DND-41 (cell line): ENCODE measurements around the gene CPHXL.

Source experiments
- ATAC-seq: fragments of 200-7000 bp; cut with Tn5 transposase; 3 replicates; pipeline ENCODE4 v1.9.1; 2021; ENCODE audit warnings: low read depth; ENCODE audit not compliant: insufficient read depth
- DNase-seq: peaks from one replicate; pipeline ENCODE4 v3.0.0-alpha.2; 2020
- H2AFZ ChIP-seq: 2 replicates; pipeline ENCODE4 v1.6.0; 2012; ENCODE audit warnings: low read depth, low read length
- H3K27ac ChIP-seq: 2 replicates; pipeline ENCODE4 v1.5.1; 2012; ENCODE audit warnings: low read length, inconsistent platforms
- H3K27me3 ChIP-seq: fragments of 200-600 bp; sonication (generic); 2 replicates; pipeline ENCODE4 v1.6.0; 2012; ENCODE audit warnings: low read length, mild to moderate bottlenecking, inconsistent platforms; ENCODE audit not compliant: insufficient read depth, poor library complexity
- H3K36me3 ChIP-seq: 2 replicates; pipeline ENCODE4 v1.5.1; 2012; ENCODE audit warnings: low read length, inconsistent platforms; ENCODE audit not compliant: insufficient read depth
- H3K4me1 ChIP-seq: 2 replicates; pipeline ENCODE4 v1.5.1; 2012; ENCODE audit warnings: mild to moderate bottlenecking, low read length; ENCODE audit not compliant: insufficient read depth
- H3K4me2 ChIP-seq: 2 replicates; pipeline ENCODE4 v1.6.0; 2012; ENCODE audit warnings: mild to moderate bottlenecking, moderate library complexity, low read length, inconsistent platforms; ENCODE audit not compliant: insufficient read depth
- H3K4me3 ChIP-seq, 2 experiments: fragments of 200-600 bp in 1 of 2; shearing (Covaris generic) in 1 of 2; 2 replicates each; pipeline ENCODE4 v1.5.1; 2012 to 2016; ENCODE audit warnings: inconsistent platforms in 2 of 2, low read length in 2 of 2, mild to moderate bottlenecking in 2 of 2, low read depth in 1 of 2, moderate library complexity in 1 of 2
- H3K79me2 ChIP-seq: 2 replicates; pipeline ENCODE4 v1.6.0; 2012; ENCODE audit warnings: low read length, inconsistent platforms; ENCODE audit not compliant: insufficient read depth
- H3K9ac ChIP-seq: 2 replicates; pipeline ENCODE4 v1.6.0; 2012; ENCODE audit warnings: low read depth, mild to moderate bottlenecking, inconsistent platforms, low read length, moderate library complexity
- H3K9me3 ChIP-seq: 2 replicates; pipeline ENCODE4 v1.5.1; 2012; ENCODE audit warnings: low read length, moderate library complexity, mild to moderate bottlenecking, inconsistent platforms; ENCODE audit not compliant: insufficient read depth, severe bottlenecking
- H4K20me1 ChIP-seq: 2 replicates; pipeline ENCODE4 v1.6.0; 2012; ENCODE audit warnings: low read length; ENCODE audit not compliant: insufficient read depth
- EZH2 ChIP-seq: IDR thresholded peaks from 3 replicates; pipeline ENCODE4 v1.6.1; 2012; ENCODE audit warnings: borderline replicate concordance, low read depth, mild to moderate bottlenecking, moderate library complexity, low read length, inconsistent platforms; ENCODE audit not compliant: severe bottlenecking
- TF ChIP-seq, protein P1 (sequence below): IDR thresholded peaks from 2 replicates; pipeline ENCODE4 v1.5.1; 2012; ENCODE audit warnings: borderline replicate concordance, low read length, moderate library complexity, mild to moderate bottlenecking; ENCODE audit not compliant: poor library complexity, severe bottlenecking; ENCODE audit errors: extremely low read depth

The CPHXL gene

DNA sequence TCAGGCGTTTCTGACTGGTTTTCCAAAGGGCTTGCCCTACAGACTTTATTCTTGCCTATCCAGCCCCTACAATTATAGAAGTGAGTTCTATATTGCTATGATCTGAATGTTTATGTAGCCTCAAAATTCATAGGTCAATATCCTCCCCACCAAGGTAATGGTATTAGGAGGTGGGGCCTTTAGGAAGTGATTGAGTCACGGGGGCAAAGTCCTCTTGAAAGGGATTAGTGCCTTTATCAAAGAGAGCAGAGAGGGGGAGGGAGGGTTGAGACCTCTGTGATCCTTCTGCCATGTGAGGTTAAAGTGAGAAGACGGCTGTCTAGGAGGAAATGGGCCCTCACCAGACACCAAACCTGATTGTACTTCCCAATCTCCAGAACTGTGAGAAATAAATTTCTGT lies 931 bp upstream of the CPHXL start:
- Histone ChIP-seq H3K4me3 (no peak overlapping the region), H3K9me3 (no peaks in the 10 kb centered on the region), H3K36me3 (no peaks in the 10 kb centered on the region), H3K4me2 (no peak overlapping the region), H3K9ac (no peak overlapping the region), H3K4me1 (no peaks in the 10 kb centered on the region), H2AFZ (no peak overlapping the region), H3K27ac (no peak overlapping the region), H4K20me1 (no peaks in the 10 kb centered on the region), H3K27me3 (no peaks in the 10 kb centered on the region), H3K79me2 (no peaks in the 10 kb centered on the region)
- no peak for ATAC-seq
- no peak for DNase-seq
- TF ChIP-seq EZH2, result no peak
- TF ChIP-seq, protein P1, sequence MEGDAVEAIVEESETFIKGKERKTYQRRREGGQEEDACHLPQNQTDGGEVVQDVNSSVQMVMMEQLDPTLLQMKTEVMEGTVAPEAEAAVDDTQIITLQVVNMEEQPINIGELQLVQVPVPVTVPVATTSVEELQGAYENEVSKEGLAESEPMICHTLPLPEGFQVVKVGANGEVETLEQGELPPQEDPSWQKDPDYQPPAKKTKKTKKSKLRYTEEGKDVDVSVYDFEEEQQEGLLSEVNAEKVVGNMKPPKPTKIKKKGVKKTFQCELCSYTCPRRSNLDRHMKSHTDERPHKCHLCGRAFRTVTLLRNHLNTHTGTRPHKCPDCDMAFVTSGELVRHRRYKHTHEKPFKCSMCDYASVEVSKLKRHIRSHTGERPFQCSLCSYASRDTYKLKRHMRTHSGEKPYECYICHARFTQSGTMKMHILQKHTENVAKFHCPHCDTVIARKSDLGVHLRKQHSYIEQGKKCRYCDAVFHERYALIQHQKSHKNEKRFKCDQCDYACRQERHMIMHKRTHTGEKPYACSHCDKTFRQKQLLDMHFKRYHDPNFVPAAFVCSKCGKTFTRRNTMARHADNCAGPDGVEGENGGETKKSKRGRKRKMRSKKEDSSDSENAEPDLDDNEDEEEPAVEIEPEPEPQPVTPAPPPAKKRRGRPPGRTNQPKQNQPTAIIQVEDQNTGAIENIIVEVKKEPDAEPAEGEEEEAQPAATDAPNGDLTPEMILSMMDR, result no peak

DNA sequence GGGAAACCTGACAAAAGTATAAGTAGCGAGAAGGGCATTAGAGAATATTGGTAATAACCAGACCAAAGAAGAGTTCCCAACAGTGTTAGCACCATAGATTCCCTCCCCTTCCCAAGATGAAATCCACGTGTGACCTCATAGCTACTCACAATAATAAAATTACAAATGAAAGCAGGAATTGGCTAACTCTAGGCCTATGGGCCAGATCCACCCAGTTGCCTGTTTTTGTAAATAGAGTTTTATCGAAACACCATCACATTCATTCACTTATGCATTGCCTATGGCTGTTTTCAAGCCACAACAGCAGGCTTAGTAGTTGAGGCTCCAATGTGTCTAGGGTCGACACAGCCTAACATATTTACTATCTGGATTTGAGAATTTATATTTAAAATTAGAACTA lies 7.8 kb downstream of the CPHXL start:
- H3K36me3 ChIP-seq, result no peaks in the 10 kb centered on the region
- no peak for ATAC-seq
- TF ChIP-seq, protein P1, result no peak
- TF ChIP-seq EZH2, result no peak
- DNase-seq, result no peak
- no peak overlapping the region for H3K27ac ChIP-seq
- H2AFZ ChIP-seq, result no peak overlapping the region
- H3K4me2 ChIP-seq, result no peak overlapping the region
- H3K9me3 ChIP-seq, result no peaks in the 10 kb centered on the region
- H3K4me1 ChIP-seq, result no peaks in the 10 kb centered on the region
- no peaks in the 10 kb centered on the region for H4K20me1 ChIP-seq
- no peak overlapping the region for H3K4me3 ChIP-seq
- no peak overlapping the region for H3K9ac ChIP-seq
- no peaks in the 10 kb centered on the region for H3K27me3 ChIP-seq
- H3K79me2 ChIP-seq, result no peaks in the 10 kb centered on the region

DNA sequence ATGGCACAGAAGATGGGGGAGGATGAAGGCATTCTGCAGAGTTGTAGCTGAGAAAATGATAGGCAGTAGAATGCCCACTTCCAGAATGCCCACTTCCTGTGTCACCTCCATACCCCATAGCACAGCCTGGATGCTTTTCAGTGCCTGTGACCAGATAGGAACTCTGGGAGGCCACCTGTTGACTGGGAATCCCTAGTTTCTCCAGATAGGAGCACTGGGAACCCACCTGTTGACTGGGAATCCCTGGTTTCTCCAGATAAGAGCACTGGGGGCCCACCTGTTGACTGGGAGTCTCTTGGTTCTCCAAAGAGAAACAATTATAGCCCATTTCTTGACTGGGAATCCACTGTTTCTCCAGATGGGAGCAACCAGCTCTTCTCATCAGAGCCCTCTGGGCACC lies 11.6 kb downstream of the CPHXL start:
- Histone ChIP-seq H2AFZ (no peak overlapping the region), H3K4me1 (no peaks in the 10 kb centered on the region), H3K9ac (no peak overlapping the region), H4K20me1 (no peaks in the 10 kb centered on the region), H3K4me2 (no peak overlapping the region), H3K27ac (no peak overlapping the region), H3K79me2 (no peaks in the 10 kb centered on the region), H3K27me3 (no peaks in the 10 kb centered on the region), H3K36me3 (no peaks in the 10 kb centered on the region), H3K4me3 (no peak overlapping the region), H3K9me3 (peaks cover 19% of the 10 kb centered on the region)
- TF ChIP-seq, protein P1, result no peak
- no peak for TF ChIP-seq EZH2
- DNase-seq (no peak), ATAC-seq (no peak)

DNA sequence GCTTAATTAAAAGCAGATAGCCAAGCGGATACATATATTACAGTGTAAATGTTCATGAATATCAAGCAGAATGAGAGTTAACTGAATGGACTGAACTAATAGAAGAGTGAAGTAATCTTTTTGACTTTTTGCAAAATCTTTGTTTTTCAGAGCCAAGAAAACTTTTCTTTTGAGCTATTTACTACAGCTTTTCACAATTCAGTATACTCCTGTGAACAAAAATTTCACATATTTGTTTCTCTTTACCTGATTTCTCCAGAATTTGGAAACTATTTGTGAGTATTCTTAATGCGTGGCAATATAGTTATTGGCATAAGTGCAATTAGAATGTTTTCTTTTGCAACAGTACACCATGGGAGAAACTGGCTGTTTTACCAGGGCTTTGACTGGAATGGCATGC lies 15.9 kb downstream of the CPHXL start:
- Histone ChIP-seq H3K4me2 (no peak overlapping the region), H3K36me3 (no peaks in the 10 kb centered on the region), H4K20me1 (no peaks in the 10 kb centered on the region), H3K4me1 (no peaks in the 10 kb centered on the region), H3K27ac (no peak overlapping the region), H3K4me3 (no peak overlapping the region), H3K9me3 (peaks cover 21% of the 10 kb centered on the region), H2AFZ (no peak overlapping the region), H3K27me3 (no peaks in the 10 kb centered on the region), H3K9ac (no peak overlapping the region), H3K79me2 (no peaks in the 10 kb centered on the region)
- ATAC-seq (no peak), DNase-seq (no peak)
- TF ChIP-seq, protein P1, result no peak
- TF ChIP-seq EZH2, result no peak
